ENCODE data around the gene SH3GL2.

The SH3GL2 gene

DNA sequence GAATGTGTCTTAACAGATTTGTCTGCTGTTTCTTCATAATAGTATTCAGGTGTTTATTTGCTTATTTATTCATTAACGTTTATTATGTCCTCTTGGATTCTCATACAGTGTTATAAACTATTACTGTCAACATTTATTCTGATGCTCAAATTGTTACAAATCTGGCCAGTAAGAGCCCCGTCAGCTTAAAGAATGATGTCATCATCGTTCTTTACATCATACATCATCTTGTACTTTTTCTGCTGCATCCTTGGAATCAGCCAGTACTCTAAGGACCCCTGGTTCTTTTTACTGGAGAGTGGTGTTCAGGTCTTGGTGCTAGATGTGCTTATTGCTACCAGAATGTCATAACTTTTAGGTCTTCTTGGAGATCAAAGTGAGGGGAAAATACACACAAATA lies 86.6 kb downstream of the SH3GL2 start:
- no peak for DNase-seq

DNA sequence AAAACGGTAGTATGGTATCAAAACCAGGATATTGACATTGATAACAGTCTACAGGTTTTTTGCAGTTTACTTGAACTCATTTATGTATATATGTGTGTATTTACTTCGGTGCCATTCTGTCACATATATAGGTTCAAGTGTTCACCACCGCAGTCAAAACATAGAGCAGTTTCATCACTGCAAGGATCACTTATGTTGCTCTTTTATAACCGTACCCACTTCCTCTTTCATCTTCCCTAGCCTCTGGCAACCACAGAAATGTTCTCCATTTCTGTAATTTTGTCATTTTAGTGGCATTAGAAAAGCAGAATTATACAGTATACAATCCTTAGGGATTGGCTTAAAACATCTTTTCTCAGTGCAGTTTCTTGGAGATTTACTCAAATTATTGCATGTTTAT lies 90.3 kb downstream of the SH3GL2 start:
- DNase-seq, result no peak

DNA sequence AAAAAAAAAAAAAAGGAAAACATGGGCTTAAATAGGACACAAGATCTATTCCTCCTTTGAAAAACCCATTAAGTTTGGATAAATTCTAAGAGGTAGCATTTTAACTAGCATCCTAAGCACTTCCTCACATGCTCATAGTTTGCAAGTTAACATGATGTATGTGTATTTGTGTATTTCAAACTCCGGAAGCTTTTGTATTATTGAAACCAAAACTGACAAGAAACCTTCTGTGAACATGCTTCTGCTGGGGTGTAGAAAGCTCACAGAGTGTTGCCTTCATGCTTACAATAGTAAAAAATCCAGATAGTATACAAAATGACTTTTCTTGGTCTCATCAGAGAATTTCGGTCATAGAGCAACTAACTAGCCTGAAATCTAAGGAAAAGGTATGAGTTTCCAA lies 103.8 kb downstream of the SH3GL2 start:
- no peak for DNase-seq

DNA sequence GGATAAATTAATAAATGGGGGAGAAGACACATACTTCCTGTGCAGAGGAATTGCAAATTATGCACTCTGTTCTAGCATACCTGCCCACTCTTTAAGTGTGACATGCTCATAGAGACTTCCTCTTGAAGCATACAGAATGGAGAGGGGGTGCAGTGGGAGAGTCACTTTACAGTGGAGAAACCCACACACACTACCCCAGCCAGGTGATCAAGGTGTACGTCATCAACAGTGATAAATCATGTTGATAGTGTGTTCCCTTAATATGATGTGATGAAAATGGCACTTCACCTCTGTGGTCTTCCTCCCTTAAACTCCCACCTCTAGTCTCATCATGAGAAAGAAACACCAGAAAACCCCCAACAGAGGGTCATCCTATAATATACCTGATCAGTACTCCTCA lies 110.0 kb downstream of the SH3GL2 start:
- no peak for DNase-seq

DNA sequence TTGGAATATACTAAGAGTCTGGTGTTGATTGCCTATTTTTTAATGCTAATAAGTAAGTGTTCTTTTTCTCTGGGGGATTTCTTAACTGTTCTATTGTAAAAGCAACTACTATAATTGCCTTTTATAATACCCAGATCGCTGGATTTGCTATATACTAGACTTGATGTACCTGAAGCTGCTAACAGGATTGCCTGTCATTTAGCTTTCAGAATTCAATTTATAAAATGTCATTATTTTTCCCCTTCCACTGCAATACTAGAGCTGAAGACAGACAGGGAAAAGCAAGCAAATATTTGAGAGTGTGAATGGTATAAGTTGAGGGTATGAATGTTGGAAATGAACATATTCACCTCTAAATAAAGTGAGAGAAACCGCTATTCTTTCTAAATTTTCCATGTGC lies 115.5 kb downstream of the SH3GL2 start:
- no peak for DNase-seq

DNA sequence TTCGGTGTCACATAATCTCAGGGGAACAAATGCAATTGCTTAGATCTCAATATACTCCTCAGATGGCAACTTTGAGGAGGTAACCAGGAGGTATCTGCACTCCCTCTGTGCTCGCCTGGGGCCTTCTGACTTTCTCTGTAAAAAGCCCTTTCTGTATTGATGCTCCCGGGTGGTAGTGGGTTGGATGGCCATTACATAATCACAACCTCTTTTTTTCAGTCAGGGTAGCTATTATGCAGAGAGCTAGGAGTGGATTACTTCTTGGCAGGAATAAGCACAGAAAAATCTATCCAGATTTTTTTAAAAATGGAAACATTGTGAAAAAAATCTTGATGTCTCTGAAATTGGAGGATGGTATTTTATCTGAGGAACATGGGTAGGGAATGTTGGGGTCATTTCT lies 116.6 kb downstream of the SH3GL2 start:
- no peak for DNase-seq

DNA sequence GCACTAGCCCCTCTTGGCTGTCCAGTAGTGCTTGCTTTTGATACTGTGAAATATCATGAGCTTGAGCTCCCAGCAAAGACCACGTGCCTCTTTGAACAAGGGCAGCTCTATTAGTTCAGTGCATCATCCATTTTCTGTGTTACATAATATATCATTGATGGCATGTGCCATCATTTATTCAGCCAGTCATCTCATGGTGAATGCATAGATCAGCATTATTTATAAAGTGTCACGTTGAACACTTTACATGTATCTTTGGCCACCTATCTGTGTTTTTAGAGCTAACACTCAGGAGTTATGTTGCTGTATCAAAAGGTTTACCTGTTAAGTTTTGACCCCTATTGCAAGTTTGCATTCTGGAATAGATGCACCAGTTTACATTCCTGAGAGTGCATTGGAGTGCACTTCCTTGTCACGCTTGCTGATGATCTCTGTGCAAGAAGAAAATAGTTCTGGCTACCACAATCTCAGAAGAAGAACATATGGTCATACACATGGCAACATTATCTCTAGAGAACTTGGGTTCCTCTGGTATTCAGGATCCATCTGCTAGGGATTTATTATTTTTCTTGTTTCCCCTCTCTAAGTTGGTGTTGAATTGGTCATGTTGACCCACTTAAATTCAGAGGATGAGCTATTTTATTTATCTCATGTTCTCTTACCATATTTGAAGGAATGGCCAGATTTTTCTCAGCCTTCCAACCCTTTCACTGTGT lies 120.9 kb downstream of the SH3GL2 start:
- DNase-seq, result no peak

DNA sequence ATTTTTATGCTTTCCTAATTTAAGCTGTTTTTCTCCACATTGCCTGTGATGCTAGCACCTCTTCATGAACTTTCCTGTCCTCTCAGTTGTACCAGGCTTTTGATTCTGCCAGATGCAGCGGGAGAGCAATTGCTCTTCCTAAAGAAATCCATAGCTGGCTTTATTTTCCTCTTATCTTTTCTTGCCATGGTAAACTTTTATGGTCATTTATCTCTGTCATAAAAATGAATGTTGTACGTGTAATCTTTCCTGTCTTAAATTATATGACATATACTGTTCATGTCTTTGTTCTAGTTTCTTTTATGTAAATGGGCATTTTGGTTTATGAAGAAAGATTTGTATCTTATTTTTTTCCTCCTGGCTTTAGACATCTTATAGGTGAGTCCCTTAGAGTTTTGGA lies 127.5 kb downstream of the SH3GL2 start:
- DNase-seq, result no peak

DNA sequence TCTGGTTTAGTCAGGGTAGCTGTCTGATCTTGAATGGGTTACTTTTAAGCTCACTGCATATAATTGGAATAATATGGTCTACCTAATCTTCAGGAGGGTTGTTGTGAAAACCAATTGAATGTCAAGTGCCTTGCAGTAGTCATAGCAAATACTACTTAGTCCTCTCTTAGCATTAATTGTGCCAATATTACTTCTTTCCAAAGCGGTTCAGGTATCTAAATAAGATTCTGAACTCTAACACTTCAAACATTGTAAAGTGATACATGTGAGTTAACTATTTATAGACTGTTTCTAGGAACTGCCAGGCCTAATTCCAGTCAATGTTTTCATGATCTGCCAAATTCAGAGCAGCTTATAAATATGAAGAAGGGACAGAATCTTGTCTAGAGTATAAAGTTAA lies 140.2 kb downstream of the SH3GL2 start:
- peak; percentile 67 for DNase-seq

DNA sequence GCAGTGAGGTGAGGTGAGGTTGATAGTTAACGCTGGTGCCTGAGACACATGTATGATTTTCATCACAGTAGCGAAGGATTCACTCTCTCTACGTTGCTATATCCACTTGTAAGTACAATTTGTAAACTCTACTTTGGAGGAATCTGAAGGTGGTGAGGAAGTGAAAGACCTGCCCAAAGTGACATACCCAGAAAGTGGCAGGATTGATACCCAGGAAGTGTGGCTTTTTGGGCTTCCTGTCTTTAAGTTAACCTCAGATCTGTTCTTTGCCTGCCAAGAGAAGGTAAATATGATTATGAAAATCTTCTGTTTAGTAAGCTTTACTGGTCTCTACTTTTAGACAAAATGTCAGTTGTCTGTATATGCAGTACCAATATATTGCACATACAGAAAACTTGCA lies 143.1 kb downstream of the SH3GL2 start:
- DNase-seq, result no peak

DNA sequence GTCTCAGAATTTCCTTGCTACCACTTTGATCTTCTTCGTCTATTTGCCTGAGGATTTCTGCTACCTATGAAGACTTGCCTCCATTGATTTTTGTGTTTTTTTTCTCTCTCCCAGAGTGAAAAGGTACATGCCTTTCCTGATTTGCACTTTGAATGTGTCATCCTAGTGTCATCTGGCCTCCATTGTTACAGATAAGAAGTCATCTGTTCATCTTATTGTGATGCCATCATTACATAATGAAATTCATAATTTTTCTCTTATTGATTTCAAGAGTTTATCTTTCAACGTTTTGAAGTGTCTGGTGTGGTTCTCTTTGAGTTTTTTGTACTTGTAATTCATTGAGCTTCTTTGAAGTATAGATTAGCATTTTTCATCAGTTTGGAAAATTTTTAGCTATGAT lies 144.8 kb downstream of the SH3GL2 start:
- no peak for DNase-seq

DNA sequence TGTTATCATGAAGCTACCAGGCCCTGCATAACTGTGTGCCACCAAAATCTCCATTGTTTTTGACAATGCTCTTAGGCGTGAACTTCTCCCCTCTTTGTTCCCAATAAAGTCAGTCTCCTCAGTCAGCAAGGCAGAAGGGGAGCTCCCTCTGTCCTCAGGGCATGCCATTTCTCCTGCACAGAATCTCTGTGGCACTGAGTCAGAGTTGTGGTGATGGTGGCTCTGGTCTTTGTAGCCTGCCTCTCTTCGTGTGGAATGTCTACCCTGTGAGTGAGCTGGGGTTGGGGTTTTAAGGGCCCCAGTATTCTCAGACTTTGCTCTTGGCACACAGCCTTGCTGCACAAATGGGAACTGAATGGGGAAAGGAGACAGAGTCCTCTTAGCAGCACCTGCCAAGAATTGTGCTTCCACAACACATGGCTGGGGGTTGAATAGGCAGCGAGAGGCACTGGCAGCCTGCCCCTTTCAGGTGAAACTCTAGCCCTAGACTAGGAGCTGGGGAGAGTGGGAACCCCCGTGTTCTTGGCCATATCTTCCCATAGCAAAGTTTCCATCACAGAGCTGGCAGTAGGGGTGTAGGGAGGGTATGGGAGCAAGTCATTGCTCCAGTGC lies 146.6 kb downstream of the SH3GL2 start:
- no peak for DNase-seq

DNA sequence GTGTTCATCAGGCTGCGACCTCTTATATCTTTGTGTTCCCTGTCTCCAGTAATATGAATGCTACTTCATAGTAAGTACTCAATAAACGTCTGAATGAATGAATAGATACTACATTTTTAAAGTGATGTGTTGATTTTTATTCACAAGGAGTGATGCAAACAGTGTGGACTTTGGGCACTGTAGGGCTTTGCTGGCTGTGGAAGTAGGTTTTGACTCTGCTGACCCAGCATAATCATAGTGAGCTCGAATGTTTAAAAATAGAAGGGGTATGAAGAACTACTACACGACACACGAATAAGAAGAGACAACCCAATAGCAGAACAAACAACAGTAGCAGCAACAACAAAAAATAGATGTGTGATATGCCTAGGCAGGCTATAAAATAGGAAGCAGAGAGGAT lies 147.4 kb downstream of the SH3GL2 start:
- DNase-seq, result no peak

DNA sequence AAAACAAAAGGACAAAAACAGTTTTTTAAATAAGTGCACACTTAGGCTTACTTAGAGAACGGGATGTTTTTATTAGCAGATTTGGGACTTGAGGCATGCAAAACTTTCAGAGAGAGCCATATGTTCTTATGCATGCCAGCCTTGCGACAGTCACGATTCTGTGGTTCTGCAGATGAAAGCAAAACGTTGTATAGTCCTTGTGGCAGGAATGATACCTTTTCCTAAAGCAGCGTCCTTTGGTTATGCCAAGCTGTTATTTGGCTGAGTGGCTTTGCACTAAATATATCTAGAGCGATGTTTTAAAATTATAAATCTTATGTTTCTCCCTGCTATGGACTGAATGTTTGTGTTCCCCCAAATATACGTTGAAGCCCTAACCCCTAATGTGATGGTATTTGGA lies 152.0 kb downstream of the SH3GL2 start:
- no peak for DNase-seq

DNA sequence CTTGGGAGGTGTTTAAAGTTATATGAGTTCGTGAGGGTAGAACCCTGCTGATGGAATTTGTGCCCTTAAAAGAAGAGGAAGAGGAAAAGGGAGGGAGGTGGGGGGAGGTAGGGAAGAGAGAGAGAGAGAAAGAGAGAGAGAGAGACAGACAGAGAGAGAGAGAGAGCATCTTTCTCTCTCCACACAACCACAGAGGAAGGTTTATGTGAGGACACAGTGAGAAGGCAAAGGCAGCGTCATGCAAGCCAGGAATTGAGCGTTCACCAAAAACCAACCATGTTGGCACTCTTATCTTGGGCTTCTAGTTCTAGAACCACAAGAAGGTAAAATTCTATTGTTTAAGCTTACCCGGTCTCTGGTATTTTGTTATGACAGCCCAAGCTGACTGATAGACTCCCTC lies 152.4 kb downstream of the SH3GL2 start:
- DNase-seq, result no peak

DNA sequence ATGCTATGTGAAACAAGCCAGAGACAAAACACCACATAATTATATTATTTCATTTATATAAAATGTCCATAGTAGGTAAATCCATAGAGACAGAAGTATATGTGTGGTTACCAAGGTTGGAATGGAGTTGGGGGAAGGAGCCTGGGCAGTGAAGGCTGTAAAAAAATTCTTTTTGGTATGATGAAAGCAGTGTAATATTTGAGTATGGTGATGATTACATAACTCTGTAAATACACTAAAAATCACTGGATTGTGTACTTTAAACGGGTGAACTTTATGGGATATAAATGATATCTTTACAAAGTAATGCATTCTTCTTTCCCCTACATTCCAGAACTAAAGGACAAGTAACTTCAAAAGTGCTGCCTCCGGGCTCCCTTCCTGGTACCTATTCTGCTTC lies 155.8 kb downstream of the SH3GL2 start:
- DNase-seq, result no peak

DNA sequence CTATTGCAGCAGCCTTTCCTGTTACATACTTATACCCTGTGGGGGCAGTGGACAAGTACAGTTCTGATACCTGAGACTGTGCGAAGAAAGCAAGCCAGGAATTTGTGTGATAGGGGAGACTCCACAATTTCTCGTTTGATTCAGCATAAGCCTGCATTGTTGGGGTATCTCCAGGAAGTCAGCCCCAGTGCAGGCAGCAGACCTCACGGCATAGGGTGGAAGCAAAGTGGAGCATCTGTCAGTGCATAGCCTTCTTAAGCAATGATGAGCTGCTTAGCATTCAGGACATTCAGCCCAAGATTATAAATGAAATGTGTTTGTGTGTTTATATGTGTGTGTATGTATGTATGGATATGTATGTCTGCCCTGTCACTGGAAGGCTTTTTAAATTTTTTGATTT lies 157.0 kb downstream of the SH3GL2 start:
- DNase-seq, result no peak

DNA sequence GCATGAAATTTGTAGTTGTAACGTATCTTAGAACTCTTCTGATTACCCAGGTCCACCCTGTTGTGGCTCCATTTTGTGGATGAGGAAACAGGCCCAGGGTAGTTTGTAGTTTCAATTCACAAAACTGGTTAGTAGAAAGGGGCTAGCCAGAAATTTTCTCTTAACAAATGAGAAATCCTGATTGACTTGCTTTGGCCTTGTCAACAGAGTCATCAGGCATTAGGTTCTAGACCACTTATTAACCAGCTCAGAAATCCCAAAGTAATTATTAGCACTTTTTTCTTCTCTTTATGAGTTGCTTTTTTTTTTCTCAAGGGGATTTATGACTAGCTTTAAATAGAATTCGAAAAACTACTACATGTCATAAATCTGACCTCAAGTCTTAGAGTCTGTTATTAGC lies 160.2 kb downstream of the SH3GL2 start:
- no peak for DNase-seq

DNA sequence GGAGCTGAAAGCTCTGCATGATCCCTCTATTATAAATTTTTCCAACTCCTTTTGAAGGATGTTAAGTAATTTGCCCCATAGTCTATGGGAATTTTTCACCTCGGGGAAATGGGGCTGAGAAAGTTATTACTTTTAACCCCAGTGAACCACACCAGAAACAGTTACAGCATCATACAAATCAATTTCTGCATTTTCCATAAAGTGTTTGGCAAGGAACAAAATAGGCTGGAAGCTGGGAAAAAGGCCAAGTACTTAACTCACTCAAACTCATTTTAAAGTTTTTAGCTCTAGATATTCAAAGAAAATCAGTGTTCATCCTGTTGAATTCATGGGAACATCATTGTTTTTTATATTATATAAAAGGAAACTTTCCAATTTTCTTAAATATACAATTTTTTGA lies 160.9 kb downstream of the SH3GL2 start:
- no peak for DNase-seq

DNA sequence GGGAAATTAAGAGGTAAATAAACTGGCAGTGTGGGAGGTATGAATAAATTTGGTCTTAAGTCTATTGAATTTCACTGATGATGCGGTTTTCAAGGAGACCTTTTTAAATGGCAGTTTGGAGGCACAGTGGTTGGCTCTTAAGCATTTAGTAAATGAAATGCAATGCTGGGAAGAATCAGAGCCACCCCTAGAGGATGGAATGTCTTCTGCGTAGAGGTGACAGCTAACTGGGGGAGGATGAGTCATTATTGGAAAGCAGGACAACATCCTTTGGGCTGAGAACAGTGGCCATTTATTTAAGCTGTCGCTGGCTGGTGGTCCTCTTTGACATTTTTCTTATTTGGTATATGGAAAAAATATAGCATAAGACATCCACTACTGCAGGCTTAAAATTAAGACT lies 163.2 kb downstream of the SH3GL2 start:
- DNase-seq, result no peak

DNA sequence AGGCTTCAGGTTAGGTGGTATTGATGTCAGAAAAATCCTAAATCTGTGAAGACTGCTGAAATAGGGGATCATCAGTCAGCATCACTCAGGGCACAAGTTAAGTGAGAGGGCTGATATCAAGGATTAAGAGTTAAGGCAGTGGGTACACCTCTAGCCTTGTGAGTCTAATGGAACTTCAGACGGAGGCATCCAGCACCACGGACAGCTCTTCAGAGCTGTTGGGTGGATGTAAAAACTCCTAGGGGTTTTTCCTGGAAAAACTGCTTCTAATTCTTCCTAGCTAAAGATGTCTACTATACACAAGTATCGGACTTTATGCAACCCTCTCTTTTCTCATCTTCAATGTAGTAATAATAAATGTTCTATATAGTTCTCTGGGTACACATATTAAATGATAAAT lies 165.9 kb downstream of the SH3GL2 start:
- no peak for DNase-seq

DNA sequence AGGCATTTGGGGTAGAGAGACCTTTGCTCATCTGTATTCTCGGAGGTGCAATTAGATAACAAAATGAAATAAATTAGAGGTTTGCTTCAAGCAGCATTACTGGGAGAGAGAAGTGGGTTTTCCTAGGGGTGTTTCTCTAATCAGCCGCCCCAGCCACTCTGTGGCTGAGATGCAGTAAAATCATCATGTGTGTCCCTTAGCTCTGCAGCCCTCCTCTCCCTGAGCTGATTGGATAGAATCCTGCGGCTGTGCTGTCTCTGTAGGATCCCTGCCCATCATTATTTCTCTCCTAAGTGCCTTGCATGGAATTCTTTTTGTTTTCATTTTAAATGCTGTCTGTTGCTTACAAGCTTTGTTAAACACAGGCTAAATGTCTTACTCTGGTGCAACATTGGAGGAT lies 171.4 kb downstream of the SH3GL2 start:
- DNase-seq, result no peak

DNA sequence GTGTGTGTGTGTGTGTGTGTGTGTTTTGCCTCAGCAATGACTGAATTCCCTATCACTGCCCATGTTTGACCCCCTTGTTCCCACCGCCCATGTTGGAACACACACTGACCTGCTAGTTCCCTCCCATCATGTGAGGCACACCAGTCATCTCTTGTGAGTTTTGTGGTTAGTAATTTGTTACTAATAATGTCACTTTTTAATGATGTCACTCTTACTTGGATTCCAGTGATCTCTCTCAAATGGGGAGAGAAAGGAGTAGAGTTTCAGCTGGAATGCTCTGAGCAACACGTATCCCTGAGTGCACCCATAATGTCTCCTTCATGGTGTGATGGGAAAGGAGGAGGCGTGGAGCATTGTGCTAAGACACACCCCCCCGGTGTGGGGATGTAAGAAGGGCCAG lies 172.6 kb downstream of the SH3GL2 start:
- DNase-seq, result no peak

DNA sequence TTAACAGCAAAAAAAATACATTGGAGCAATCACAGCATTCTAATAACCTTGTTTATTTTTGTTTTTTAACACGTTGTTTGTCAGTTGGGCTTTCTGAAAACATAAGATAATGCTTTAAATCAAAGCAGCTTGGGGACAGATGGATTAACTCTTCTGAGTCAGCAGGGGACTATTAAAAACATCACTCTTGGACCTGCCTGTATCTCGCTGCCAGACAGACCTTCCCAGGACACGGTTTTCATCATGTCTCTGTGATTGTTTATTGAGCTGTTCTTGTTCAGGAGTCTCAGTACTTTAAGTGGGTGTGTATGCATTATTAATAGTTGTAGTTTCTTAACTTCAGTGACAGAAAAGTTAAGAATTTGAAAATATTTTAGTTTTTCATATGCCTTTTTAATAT lies 173.2 kb downstream of the SH3GL2 start:
- no peak for DNase-seq

DNA sequence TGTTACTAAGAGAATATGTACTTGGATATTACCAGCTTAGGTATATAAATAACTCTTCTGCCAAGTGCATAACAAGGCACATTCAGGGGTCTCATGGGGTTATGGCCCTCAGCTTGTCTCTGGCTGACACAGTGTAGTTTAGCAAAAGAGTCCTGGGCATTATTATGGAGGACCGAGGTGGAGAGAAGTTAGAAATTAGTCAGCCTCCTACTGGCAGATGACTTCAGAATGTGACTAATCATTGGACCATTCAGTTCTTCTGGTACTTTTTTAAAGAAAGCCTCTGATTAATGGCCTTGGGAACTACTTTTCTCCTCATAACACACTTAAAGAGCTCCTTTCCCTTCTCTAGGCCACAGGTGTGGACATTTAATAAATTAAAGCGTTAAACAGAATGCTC lies 178.9 kb downstream of the SH3GL2 start:
- no peak for DNase-seq

Data from DMS79 (cell line).